HUES64 (cell line): Measurements from ENCODE around the gene AP1S3.

ENCODE experiments used
- H3K27ac ChIP-seq: 2 replicates; pipeline ENCODE4 v1.7.0; 2013; ENCODE audit warnings: low read depth, low read length, inconsistent platforms
- H3K27me3 ChIP-seq: 2 replicates; pipeline ENCODE4 v1.6.1; 2013; ENCODE audit warnings: mild to moderate bottlenecking, low read length; ENCODE audit not compliant: insufficient read depth
- H3K36me3 ChIP-seq: 2 replicates; pipeline ENCODE4 v1.6.1; 2013; ENCODE audit warnings: mild to moderate bottlenecking, low read length; ENCODE audit not compliant: insufficient read depth
- H3K4me1 ChIP-seq: 2 replicates; pipeline ENCODE4 v1.6.1; 2013; ENCODE audit warnings: mild to moderate bottlenecking, low read length, moderate library complexity; ENCODE audit not compliant: insufficient read depth
- H3K4me3 ChIP-seq: 2 replicates; pipeline ENCODE4 v1.5.1; 2013; ENCODE audit warnings: mild to moderate bottlenecking, low read length, moderate library complexity
- H3K9ac ChIP-seq: 2 replicates; pipeline ENCODE4 v1.6.1; 2013; ENCODE audit warnings: mild to moderate bottlenecking, low read depth, low read length
- H3K9me3 ChIP-seq: 2 replicates; pipeline ENCODE4 v1.6.1; 2013; ENCODE audit warnings: low read depth, low read length; ENCODE audit not compliant: insufficient read depth
- WGBS: fragments of 150-250, 120-280 bp; methylation state at CpG from one replicate; pipeline ENCODE4 v1.1.7; 2013; ENCODE audit warnings: missing lambda C conversion rate; 5-methylcytosine and 5-hydroxymethylcytosine counted together

AP1S3 gene

DNA sequence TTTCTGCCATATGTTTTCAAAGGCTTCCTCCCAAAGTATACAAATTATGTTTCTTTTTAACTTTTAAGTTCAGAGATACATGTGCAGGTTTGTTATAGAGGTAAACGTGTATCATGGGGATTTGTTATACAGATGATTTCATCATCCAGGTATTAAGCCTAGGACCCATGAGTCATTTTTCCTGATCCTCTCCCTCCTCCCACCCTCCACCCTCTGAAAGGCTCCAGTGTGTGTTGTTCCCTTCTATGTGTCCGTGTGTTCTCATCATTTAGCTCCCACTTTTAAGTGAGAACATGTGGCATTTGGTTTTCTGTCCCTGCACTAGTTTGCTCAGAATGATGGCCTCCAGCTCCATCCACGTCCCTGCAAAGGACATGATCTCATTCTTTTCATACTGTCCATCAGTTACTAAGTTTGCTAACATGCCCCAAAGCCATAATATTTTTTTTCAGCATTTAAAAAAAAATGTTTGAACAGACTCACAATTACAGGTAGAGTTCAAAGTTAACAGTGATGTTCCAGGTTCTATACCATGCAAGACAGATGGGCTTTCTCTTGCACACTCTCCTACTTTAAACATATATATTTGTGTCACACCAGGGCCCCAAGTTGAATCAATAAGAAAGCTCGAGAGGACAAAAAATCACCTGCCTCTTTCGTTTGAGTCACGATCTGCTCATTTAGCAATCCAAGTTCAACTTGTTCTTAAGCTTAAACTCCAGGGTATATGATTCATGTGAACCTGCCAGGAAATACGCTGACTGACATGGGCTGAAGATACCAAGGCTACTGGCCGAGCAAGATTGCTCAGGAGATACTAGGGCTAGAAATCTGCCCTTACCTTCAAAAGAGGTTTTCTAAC is 77.6 kb downstream of the AP1S3 start:
- H3K9me3 ChIP-seq, result no peaks in the 10 kb centered on the region
- H3K36me3 ChIP-seq, result no peaks in the 10 kb centered on the region
- no peaks in the 10 kb centered on the region for H3K27me3 ChIP-seq
- WGBS, result 76% methylated on average over 7 of the region's 8 CpGs
- no peaks in the 10 kb centered on the region for H3K4me1 ChIP-seq
- no peak overlapping the region for H3K9ac ChIP-seq
- no peak overlapping the region for H3K27ac ChIP-seq
- no peak overlapping the region for H3K4me3 ChIP-seq

GRCh38 chr2:223758131-223758840 is 79.1 kb downstream of the AP1S3 start:
- H3K9me3 ChIP-seq, result no peaks in the 10 kb centered on the region
- no peaks in the 10 kb centered on the region for H3K4me1 ChIP-seq
- WGBS, result 97% methylated on average over 3 of the region's 4 CpGs
- no peaks in the 10 kb centered on the region for H3K27me3 ChIP-seq
- no peak overlapping the region for H3K27ac ChIP-seq
- no peak overlapping the region for H3K9ac ChIP-seq
- H3K4me3 ChIP-seq, result no peak overlapping the region
- H3K36me3 ChIP-seq, result no peaks in the 10 kb centered on the region

DNA sequence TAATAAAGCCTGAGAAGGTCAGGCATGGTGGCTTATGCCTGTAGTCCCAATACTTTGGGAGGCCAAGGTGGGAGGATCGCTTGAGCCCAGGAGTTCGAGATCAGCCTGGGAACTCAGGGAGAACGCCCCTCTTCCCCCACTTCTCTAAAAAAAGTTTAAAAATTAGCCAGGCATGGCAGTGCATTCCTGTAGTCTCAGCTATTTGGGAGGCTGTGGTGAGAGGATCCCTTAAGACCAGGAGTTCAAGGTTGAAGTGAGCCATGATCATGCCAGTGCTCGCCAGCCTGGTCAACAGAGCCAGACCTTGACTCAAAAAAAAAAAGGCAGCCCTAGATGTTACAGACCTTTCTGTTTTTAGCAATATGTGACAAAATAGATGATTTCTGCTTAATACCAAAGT is 83.4 kb downstream of the AP1S3 start:
- no peak overlapping the region for H3K4me3 ChIP-seq
- H3K9ac ChIP-seq, result no peak overlapping the region
- H3K4me1 ChIP-seq, result no peaks in the 10 kb centered on the region
- no peaks in the 10 kb centered on the region for H3K9me3 ChIP-seq
- H3K27me3 ChIP-seq, result no peaks in the 10 kb centered on the region
- no peak overlapping the region for H3K27ac ChIP-seq
- H3K36me3 ChIP-seq, result no peaks in the 10 kb centered on the region
- 91% methylated on average over 4 of the region's 4 CpGs for WGBS

- H3K4me1 ChIP-seq, result no peaks in the 10 kb centered on the region
- H3K27me3 ChIP-seq, result no peaks in the 10 kb centered on the region
- H3K4me3 ChIP-seq, result no peak overlapping the region
- H3K36me3 ChIP-seq, result no peaks in the 10 kb centered on the region
- H3K27ac ChIP-seq, result no peak overlapping the region
- 92% methylated on average over 1 of the region's 1 CpG for WGBS
- H3K9ac ChIP-seq, result no peak overlapping the region
- no peaks in the 10 kb centered on the region for H3K9me3 ChIP-seq
Observed at GRCh38 chr2:223751012-223751411, 86.4 kb downstream of the AP1S3 start.

- H3K9ac ChIP-seq, result no peak overlapping the region
- H3K27ac ChIP-seq, result no peak overlapping the region
- H3K9me3 ChIP-seq, result no peaks in the 10 kb centered on the region
- WGBS, result 38% methylated on average over 2 of the region's 2 CpGs
- no peaks in the 10 kb centered on the region for H3K4me1 ChIP-seq
- no peaks in the 10 kb centered on the region for H3K36me3 ChIP-seq
- H3K4me3 ChIP-seq, result no peak overlapping the region
- H3K27me3 ChIP-seq, result no peaks in the 10 kb centered on the region
Observed at GRCh38 chr2:223747392-223748042, 89.9 kb downstream of the AP1S3 start.

DNA sequence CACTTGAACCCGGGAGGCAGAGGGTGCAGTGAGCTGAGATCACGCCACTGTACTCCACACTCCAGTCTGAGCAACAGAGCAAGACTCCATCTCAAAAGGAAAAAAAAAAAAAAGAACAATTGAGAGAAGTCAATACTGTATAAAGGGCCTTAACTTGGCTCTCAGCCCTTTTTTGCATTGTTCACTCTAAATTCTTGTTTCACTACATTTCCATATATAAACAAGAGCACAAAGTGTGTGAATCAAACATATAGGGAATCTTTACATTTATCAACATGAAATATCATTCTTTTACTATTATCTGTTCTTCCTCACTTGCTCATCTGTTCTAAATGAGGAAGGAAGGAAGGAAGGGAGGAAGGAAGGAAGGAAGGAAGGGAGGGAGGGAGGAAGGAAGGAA is 90.8 kb downstream of the AP1S3 start:
- Histone ChIP-seq H3K27ac (no peak overlapping the region), H3K4me1 (no peaks in the 10 kb centered on the region), H3K27me3 (no peaks in the 10 kb centered on the region), H3K9me3 (no peaks in the 10 kb centered on the region), H3K4me3 (no peak overlapping the region), H3K9ac (no peak overlapping the region), H3K36me3 (no peaks in the 10 kb centered on the region)
- 89% methylated on average over 2 of the region's 2 CpGs for WGBS

- no peaks in the 10 kb centered on the region for H3K36me3 ChIP-seq
- no peak overlapping the region for H3K9ac ChIP-seq
- no peaks in the 10 kb centered on the region for H3K27me3 ChIP-seq
- WGBS, result 90% methylated on average over 3 of the region's 3 CpGs
- no peak overlapping the region for H3K27ac ChIP-seq
- H3K4me1 ChIP-seq, result no peaks in the 10 kb centered on the region
- no peak overlapping the region for H3K4me3 ChIP-seq
- H3K9me3 ChIP-seq, result no peaks in the 10 kb centered on the region
Observed at GRCh38 chr2:223744580-223744979, 92.8 kb downstream of the AP1S3 start.

GRCh38 chr2:223740679-223741078 is 96.7 kb downstream of the AP1S3 start:
- H3K36me3 ChIP-seq, result no peaks in the 10 kb centered on the region
- no peak overlapping the region for H3K4me3 ChIP-seq
- H3K9ac ChIP-seq, result no peak overlapping the region
- H3K4me1 ChIP-seq, result no peaks in the 10 kb centered on the region
- 81% methylated on average over 5 of the region's 5 CpGs for WGBS
- no peaks in the 10 kb centered on the region for H3K27me3 ChIP-seq
- no peak overlapping the region for H3K27ac ChIP-seq
- no peaks in the 10 kb centered on the region for H3K9me3 ChIP-seq

DNA sequence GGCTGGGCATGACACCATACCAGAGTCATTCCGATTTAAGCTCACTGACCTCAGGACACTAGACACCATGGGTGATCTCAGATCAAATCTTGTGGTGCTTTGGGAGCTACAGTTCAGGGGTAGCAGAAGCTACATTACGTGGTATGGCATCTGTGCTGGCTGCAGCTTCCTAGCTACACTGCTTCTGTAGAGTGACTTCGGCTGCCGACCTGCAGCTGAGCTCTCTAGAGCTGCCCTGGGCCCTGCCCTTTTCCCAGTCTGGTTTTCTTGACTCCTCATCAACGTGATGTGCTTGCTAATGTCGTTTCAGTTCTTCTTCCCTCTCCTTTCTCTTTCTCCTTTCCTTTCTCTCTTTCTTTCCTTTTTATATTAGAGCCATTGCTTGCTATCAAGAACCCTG is 100.2 kb downstream of the AP1S3 start:
- Histone ChIP-seq H3K27ac (no peak overlapping the region), H3K4me3 (no peak overlapping the region), H3K9me3 (no peaks in the 10 kb centered on the region), H3K36me3 (no peaks in the 10 kb centered on the region), H3K27me3 (no peaks in the 10 kb centered on the region), H3K4me1 (no peaks in the 10 kb centered on the region), H3K9ac (no peak overlapping the region)
- WGBS, result 85% methylated on average over 6 of the region's 6 CpGs

- Histone ChIP-seq H3K9me3 (no peaks in the 10 kb centered on the region), H3K4me1 (no peaks in the 10 kb centered on the region), H3K4me3 (no peak overlapping the region), H3K27ac (no peak overlapping the region), H3K27me3 (no peaks in the 10 kb centered on the region), H3K36me3 (no peaks in the 10 kb centered on the region), H3K9ac (no peak overlapping the region)
- WGBS, result 88% methylated on average over 2 of the region's 4 CpGs
Observed at GRCh38 chr2:223736488-223736887, 100.9 kb downstream of the AP1S3 start.

DNA sequence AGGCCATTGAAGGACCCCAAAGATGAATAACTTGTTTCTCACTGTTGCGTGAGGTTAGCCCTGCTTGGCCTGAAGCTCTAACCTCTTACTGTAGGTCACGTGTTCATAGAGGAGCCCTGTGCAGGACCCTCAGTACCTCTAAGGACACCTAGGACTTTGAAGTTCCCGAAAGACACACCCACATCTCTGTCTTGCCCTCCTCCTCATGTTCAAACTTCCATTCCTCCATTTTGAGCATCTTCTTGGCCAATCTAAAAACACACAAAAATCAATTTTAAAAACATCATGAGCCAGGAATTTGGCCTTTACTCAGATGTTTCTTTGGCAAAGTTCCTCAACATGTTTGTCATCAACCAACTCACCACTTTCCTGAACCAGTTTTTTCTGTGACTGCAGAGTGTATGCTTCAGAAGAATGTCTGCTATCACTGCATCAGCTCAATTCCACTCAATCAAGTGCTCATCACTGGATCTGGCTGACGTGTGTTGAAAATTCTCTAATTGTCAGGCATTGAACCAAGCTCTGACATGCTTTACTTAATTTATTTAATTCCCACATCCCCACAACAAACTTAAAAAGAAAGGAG is 101.6 kb downstream of the AP1S3 start:
- no peaks in the 10 kb centered on the region for H3K4me1 ChIP-seq
- H3K4me3 ChIP-seq, result no peak overlapping the region
- H3K9me3 ChIP-seq, result no peaks in the 10 kb centered on the region
- H3K36me3 ChIP-seq, result no peaks in the 10 kb centered on the region
- no peaks in the 10 kb centered on the region for H3K27me3 ChIP-seq
- WGBS, result 94% methylated on average over 4 of the region's 4 CpGs
- H3K9ac ChIP-seq, result no peak overlapping the region
- no peak overlapping the region for H3K27ac ChIP-seq
